Measurements from ENCODE around the gene GRB7. TPM values are rescaled to one million over a fixed set of nuclear protein-coding genes. Genes with fewer than 3 reads are reported as not detected.
"Not testable (repeated sequence)": the region's sequence is repeated elsewhere in the genome, so short reads cannot be mapped to it uniquely, and the experiment has no call there.

GRB7 gene
- total RNA-seq, 1 experiment from 2014 or later, result 1.5 TPM

DNA sequence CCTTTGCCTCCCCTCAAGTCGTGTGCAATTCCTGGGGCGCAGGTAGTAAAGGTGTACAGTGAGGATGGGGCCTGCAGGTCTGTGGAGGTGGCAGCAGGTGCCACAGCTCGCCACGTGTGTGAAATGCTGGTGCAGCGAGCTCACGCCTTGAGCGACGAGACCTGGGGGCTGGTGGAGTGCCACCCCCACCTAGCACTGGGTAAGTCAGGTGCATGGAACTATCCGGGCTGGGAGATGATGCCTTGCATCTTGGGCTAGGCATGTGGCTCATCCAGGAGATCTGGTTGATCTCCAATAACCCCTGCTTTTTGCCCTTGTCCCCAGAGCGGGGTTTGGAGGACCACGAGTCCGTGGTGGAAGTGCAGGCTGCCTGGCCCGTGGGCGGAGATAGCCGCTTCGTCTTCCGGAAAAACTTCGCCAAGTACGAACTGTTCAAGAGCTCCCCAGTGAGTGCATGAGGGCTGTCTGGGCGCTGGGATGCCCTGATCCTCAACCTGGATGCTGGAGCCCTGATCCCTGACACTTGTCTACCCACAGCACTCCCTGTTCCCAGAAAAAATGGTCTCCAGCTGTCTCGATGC lies 5.2 kb downstream of the GRB7 start:
- peaks cover 14% of the 10 kb centered on the region for H3K4me1 ChIP-seq (ENCODE audit: low read length)
- no peak overlapping the region for H3K4me3 ChIP-seq (ENCODE audit: low read length)
- H3K9ac ChIP-seq (ENCODE audit: low read length), result no peak overlapping the region
- no peak overlapping the region for H2AFZ ChIP-seq (ENCODE audit: low read length)
- no peak overlapping the region for H3K27ac ChIP-seq (ENCODE audit: low read length)
- H3K79me2 ChIP-seq (ENCODE audit: low read length), result no peaks in the 10 kb centered on the region
- DNase-seq, result no peak
- H3K36me3 ChIP-seq (ENCODE audit: insufficient read depth, low read length), result no peaks in the 10 kb centered on the region
- no peaks in the 10 kb centered on the region; the same call in 1 of the 2 replicates for H3K27me3 ChIP-seq (ENCODE audit: low read length)
- H3K4me2 ChIP-seq (ENCODE audit: low read depth, low read length, poor library complexity, severe bottlenecking), result no peak overlapping the region
- H3K9me3 ChIP-seq (ENCODE audit: low read length), result no peaks in the 10 kb centered on the region
- no peaks in the 10 kb centered on the region for H4K20me1 ChIP-seq (ENCODE audit: insufficient read depth, low read depth, low read length)
- H3K9me2 ChIP-seq (replicated peaks; ENCODE audit: insufficient read depth, low read length), result no peaks in the 10 kb centered on the region

DNA sequence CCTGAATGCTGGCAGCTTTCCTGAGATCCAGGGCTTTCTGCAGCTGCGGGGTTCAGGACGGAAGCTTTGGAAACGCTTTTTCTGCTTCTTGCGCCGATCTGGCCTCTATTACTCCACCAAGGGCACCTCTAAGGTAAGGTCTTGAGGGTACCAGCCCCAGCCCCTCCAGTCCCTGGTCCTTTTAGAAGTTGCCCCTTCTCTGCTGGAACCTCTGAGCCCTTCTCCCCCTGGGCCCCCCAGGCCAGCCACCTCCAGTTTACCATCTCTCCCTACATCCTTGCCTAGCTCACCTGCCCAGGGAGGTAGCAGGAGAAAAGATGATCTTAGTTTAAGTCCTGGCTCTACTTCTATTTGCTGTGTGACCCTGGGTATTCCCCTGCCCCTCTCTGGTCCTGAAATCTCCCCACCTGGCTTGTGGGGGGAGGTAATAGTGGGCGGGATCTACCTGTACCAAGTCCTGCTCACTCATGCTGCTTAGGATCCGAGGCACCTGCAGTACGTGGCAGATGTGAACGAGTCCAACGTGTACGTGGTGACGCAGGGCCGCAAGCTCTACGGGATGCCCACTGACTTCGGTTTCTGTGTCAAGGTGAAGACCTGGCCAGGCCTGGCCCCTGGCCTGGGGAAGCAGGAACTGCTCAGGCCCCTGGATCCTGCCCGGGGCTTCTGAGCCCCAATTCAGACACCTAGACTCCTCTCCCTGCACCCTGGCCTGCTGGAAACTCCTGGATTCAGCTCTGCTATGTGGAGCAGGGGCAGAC lies 6.5 kb downstream of the GRB7 start:
- Histone ChIP-seq H2AFZ (ENCODE audit: low read length) (no peak overlapping the region), H3K9ac (ENCODE audit: low read length) (no peak overlapping the region), H3K4me1 (ENCODE audit: low read length) (peaks cover 4% of the 10 kb centered on the region; the same call in 1 of the 2 replicates), H3K9me3 (ENCODE audit: low read length) (no peaks in the 10 kb centered on the region), H3K27ac (ENCODE audit: low read length) (no peak overlapping the region), H3K4me3 (ENCODE audit: low read length) (no peak overlapping the region), H3K27me3 (ENCODE audit: low read length) (no peaks in the 10 kb centered on the region), H4K20me1 (ENCODE audit: insufficient read depth, low read depth, low read length) (no peaks in the 10 kb centered on the region), H3K4me2 (ENCODE audit: low read depth, low read length, poor library complexity, severe bottlenecking) (no peak overlapping the region), H3K9me2 (replicated peaks; ENCODE audit: insufficient read depth, low read length) (no peaks in the 10 kb centered on the region), H3K79me2 (ENCODE audit: low read length) (no peaks in the 10 kb centered on the region), H3K36me3 (ENCODE audit: insufficient read depth, low read length) (no peaks in the 10 kb centered on the region)
- no peak for DNase-seq

DNA sequence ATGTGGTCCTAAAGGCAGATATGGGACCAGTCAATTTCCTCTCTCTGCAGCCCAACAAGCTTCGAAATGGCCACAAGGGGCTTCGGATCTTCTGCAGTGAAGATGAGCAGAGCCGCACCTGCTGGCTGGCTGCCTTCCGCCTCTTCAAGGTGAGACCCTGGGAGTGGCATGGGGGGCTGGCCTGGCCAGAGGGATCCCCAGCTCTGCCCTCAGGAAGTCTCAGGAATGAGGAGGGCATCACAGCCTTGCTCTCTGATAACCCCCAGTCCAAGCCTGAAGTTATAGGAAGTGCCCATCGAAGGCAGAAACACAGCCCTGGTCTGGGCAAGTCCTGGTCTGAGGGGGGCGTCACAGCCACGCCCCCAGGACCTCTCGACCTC lies 7.1 kb downstream of the GRB7 start:
- Histone ChIP-seq H3K36me3 (ENCODE audit: insufficient read depth, low read length) (no peaks in the 10 kb centered on the region), H3K9me2 (replicated peaks; ENCODE audit: insufficient read depth, low read length) (no peaks in the 10 kb centered on the region), H3K27me3 (ENCODE audit: low read length) (no peaks in the 10 kb centered on the region), H3K9me3 (ENCODE audit: low read length) (no peaks in the 10 kb centered on the region), H3K4me2 (ENCODE audit: low read depth, low read length, poor library complexity, severe bottlenecking) (no peak overlapping the region), H3K27ac (ENCODE audit: low read length) (no peak overlapping the region), H4K20me1 (ENCODE audit: insufficient read depth, low read depth, low read length) (no peaks in the 10 kb centered on the region), H3K9ac (ENCODE audit: low read length) (no peak overlapping the region), H3K4me3 (ENCODE audit: low read length) (no peak overlapping the region), H2AFZ (ENCODE audit: low read length) (no peak overlapping the region), H3K79me2 (ENCODE audit: low read length) (no peaks in the 10 kb centered on the region), H3K4me1 (ENCODE audit: low read length) (no peaks in the 10 kb centered on the region)
- DNase-seq, result no peak

DNA sequence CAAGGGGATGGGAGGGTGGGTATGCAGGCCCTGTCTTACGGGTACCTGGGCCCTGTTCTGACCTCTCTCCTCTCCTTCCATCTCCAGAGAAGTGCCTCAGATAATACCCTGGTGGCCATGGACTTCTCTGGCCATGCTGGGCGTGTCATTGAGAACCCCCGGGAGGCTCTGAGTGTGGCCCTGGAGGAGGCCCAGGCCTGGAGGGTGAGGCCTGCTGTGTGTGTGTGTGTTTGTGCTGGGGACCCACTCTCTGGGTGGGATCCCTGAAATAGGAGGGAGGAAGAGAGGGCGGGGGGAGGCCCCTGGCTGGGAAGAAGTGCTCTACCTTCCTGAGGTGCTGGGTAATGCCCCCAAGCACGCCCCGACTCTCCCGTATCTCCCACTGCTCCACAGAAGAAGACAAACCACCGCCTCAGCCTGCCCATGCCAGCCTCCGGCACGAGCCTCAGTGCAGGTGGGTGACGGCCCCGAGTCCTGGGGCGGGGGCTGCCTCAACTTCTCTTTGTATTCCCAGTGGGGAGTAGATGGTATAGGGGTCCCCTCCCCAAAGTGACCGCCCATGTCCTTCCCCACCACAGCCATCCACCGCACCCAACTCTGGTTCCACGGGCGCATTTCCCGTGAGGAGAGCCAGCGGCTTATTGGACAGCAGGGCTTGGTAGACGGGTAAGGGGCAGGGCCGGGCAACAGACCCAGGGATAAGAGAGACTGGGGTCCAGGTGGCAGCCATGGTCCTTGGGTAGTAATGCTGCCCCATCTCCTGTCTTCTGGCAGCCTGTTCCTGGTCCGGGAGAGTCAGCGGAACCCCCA lies 7.8 kb downstream of the GRB7 start:
- no peak overlapping the region for H3K27ac ChIP-seq (ENCODE audit: low read length)
- no peak overlapping the region for H3K4me3 ChIP-seq (ENCODE audit: low read length)
- H3K79me2 ChIP-seq (ENCODE audit: low read length), result no peaks in the 10 kb centered on the region
- H4K20me1 ChIP-seq (ENCODE audit: insufficient read depth, low read depth, low read length), result no peaks in the 10 kb centered on the region
- H3K9me3 ChIP-seq (ENCODE audit: low read length), result no peaks in the 10 kb centered on the region
- H3K9ac ChIP-seq (ENCODE audit: low read length), result no peak overlapping the region
- H3K4me2 ChIP-seq (ENCODE audit: low read depth, low read length, poor library complexity, severe bottlenecking), result no peak overlapping the region
- H3K4me1 ChIP-seq (ENCODE audit: low read length), result no peaks in the 10 kb centered on the region
- H2AFZ ChIP-seq (ENCODE audit: low read length), result no peak overlapping the region
- H3K27me3 ChIP-seq (ENCODE audit: low read length), result no peaks in the 10 kb centered on the region
- no peak for DNase-seq
- H3K9me2 ChIP-seq (replicated peaks; ENCODE audit: insufficient read depth, low read length), result no peaks in the 10 kb centered on the region
- H3K36me3 ChIP-seq (ENCODE audit: insufficient read depth, low read length), result no peaks in the 10 kb centered on the region

DNA sequence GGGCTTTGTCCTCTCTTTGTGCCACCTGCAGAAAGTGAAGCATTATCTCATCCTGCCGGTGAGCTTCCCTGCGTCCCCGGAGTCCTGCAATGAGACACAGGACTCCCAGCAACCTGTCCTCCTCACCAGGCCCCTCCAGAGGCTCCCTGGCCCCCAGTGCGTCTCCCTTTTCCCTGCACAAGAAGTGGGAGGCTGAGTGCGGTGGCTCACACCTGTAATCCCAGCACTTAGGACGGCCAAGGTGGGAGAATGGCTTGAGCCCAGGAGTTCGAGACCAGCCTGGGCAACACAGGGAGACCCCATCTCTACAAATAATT lies 8.4 kb downstream of the GRB7 start:
- Histone ChIP-seq H3K9me3 (ENCODE audit: low read length) (no peaks in the 10 kb centered on the region), H3K27ac (ENCODE audit: low read length) (no peak overlapping the region), H3K27me3 (ENCODE audit: low read length) (no peaks in the 10 kb centered on the region), H3K9me2 (replicated peaks; ENCODE audit: insufficient read depth, low read length) (no peaks in the 10 kb centered on the region), H4K20me1 (ENCODE audit: insufficient read depth, low read depth, low read length) (no peaks in the 10 kb centered on the region), H3K4me2 (ENCODE audit: low read depth, low read length, poor library complexity, severe bottlenecking) (no peak overlapping the region), H3K79me2 (ENCODE audit: low read length) (no peaks in the 10 kb centered on the region), H2AFZ (ENCODE audit: low read length) (no peak overlapping the region), H3K4me3 (ENCODE audit: low read length) (no peak overlapping the region), H3K4me1 (ENCODE audit: low read length) (no peaks in the 10 kb centered on the region), H3K9ac (ENCODE audit: low read length) (no peak overlapping the region), H3K36me3 (ENCODE audit: insufficient read depth, low read length) (no peaks in the 10 kb centered on the region)
- no peak for DNase-seq

DNA sequence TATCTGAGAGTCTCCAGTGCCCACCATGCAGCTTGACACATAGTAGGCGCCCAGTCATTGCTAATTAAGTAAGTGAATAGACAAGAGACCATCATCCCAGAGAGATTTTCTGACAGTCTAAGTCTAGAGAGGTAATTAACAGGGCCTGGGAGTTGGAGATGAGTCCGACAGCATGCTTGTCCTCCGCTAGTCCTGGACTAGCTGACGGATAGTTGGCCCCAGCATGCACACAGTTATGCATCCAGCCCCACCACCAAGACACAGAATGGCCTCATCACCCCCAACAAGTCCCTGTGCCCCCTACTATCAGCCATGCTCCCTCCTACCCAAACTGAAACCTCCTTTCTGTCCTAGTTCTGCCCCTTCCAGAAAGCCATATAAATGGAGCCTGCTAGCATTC lies 10.0 kb downstream of the GRB7 start:
- H3K4me2 ChIP-seq (ENCODE audit: low read depth, low read length, poor library complexity, severe bottlenecking), result no peak overlapping the region
- H3K27ac ChIP-seq (ENCODE audit: low read length), result no peak overlapping the region
- no peaks in the 10 kb centered on the region for H3K27me3 ChIP-seq (ENCODE audit: low read length)
- no peaks in the 10 kb centered on the region for H3K9me3 ChIP-seq (ENCODE audit: low read length)
- H3K79me2 ChIP-seq (ENCODE audit: low read length), result no peaks in the 10 kb centered on the region
- H4K20me1 ChIP-seq (ENCODE audit: insufficient read depth, low read depth, low read length), result no peaks in the 10 kb centered on the region
- no peaks in the 10 kb centered on the region for H3K9me2 ChIP-seq (replicated peaks; ENCODE audit: insufficient read depth, low read length)
- peaks cover 3% of the 10 kb centered on the region; the same call in 1 of the 2 replicates for H3K4me1 ChIP-seq (ENCODE audit: low read length)
- no peak overlapping the region for H2AFZ ChIP-seq (ENCODE audit: low read length)
- no peak for DNase-seq
- H3K36me3 ChIP-seq (ENCODE audit: insufficient read depth, low read length), result no peaks in the 10 kb centered on the region
- no peak overlapping the region for H3K4me3 ChIP-seq (ENCODE audit: low read length)
- no peak overlapping the region for H3K9ac ChIP-seq (ENCODE audit: low read length)

DNA sequence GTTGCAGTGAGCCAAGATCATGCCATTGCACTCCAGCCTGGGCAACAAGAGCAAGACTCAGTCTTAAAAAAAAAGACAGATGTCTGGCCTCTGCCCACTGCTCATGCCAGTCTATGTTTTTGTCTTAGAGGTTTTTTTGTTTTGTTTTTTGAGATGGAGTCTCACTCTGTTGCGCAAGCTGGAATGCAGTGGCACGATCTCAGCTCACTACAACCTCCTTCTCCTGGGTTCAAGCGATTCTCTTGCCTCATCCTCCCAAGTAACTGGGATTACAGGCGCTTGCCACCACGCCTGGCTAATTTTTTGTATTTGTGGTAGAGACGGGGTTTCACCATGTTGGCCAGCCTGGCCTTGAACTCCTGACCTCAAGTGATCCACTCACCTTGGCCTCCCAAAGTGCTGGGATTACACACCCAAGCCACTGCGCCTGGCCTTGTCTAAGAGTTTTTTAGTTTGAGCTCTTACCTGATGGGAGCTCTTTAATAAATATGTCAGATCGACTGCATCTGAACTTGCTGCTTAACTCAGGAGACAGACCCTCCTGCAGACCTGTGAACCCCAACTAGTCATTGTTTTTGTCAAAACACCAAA lies 10.8 kb downstream of the GRB7 start:
- not testable (repeated sequence) for H3K9me2 ChIP-seq (replicated peaks; ENCODE audit: insufficient read depth, low read length); H3K27me3 ChIP-seq (ENCODE audit: low read length); H3K9ac ChIP-seq (ENCODE audit: low read length); H2AFZ ChIP-seq (ENCODE audit: low read length); H4K20me1 ChIP-seq (ENCODE audit: insufficient read depth, low read depth, low read length); H3K4me3 ChIP-seq (ENCODE audit: low read length); H3K27ac ChIP-seq (ENCODE audit: low read length); H3K79me2 ChIP-seq (ENCODE audit: low read length); H3K36me3 ChIP-seq (ENCODE audit: insufficient read depth, low read length); H3K4me2 ChIP-seq (ENCODE audit: low read depth, low read length, poor library complexity, severe bottlenecking); DNase-seq; H3K9me3 ChIP-seq (ENCODE audit: low read length)
- peaks cover 10% of the 10 kb centered on the region for H3K4me1 ChIP-seq (ENCODE audit: low read length)

Measured in Karpas-422 (cell line).